RPMI8226 (cell line): ENCODE data around the gene LGSN.
"Not testable (repeated sequence)": the region's sequence is repeated elsewhere in the genome, so short reads cannot be mapped to it uniquely, and the experiment has no call there.

Source experiments
- DNase-seq: peaks from one replicate; pipeline ENCODE4 v3.0.0-alpha.2; 2015

LGSN gene, protein sequence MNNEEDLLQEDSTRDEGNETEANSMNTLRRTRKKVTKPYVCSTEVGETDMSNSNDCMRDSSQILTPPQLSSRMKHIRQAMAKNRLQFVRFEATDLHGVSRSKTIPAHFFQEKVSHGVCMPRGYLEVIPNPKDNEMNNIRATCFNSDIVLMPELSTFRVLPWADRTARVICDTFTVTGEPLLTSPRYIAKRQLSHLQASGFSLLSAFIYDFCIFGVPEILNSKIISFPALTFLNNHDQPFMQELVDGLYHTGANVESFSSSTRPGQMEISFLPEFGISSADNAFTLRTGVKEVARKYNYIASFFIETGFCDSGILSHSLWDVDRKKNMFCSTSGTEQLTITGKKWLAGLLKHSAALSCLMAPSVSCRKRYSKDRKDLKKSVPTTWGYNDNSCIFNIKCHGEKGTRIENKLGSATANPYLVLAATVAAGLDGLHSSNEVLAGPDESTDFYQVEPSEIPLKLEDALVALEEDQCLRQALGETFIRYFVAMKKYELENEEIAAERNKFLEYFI

DNA sequence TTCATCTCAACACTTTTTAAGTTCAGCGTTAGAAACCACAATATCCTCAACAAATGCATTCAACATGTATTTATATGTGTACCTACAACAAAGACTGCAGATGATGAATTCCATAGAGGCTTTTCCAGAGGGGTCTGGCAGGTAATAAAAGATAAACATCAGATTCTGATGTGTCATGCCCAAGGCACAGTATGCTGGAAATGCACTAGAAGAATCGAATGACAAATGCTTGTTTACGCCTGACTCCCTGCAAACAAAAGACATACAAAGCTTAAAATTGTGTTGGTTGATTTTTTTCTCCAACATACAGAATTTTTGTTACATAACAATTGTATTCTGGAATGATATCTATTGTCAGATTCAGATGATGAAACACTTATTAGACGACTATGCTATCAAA lies at the start of gene LGSN:
LGSN (minus strand) TSS at position 45 of the 400 bp plus-strand sequence; CDS start at position 5, 40 bp downstream.
- no peak for DNase-seq

DNA sequence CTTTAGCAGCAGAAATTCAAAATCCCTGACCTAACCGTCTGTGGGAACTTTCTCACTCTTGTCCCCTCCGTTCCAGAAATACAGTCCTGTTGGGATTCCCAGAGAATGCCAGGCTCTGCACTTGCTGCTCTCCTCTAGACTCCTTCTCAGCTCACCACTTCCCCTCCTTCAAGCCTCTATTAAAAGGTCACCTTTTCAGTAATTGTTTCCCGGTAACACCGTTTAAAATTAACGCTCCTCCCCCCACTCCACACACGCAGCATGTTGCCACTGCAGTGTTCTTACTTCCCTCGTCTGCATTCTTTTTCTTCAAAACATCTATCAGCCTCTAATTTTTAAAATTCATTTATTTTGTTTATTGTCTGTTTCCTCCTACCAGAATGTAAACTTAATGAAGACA lies 48.6 kb upstream of the LGSN start:
- DNase-seq = no peak

DNA sequence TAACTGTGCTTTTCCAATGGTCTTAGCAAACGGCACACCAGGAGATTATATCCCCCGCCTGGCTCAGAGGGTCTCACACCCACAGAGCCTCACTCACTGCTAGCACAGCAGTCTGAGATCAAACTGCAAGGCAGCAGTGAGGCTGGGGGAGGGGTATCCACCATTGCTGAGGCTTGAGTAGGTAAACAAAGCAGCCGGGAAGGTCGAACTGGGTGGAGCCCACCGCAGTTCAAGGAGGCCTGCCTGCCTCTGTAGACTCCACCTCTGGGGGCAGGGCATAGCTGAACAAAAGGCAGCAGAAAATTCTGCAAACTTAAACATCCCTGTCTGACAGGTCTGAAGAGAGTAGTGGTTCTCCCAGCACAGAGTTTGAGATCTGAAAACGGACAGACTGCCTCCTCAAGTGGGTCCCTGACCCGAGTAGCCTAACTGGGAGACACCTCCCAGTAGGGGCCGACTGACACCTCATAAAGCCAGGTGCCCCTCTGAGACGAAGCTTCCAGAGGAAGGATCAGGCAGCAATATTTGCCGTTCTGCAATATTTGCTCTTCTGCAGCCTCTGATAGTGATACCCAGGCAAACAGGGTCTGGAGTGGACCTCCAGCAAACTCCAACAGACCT lies 42.8 kb upstream of the LGSN start:
- DNase-seq = not testable (repeated sequence)

DNA sequence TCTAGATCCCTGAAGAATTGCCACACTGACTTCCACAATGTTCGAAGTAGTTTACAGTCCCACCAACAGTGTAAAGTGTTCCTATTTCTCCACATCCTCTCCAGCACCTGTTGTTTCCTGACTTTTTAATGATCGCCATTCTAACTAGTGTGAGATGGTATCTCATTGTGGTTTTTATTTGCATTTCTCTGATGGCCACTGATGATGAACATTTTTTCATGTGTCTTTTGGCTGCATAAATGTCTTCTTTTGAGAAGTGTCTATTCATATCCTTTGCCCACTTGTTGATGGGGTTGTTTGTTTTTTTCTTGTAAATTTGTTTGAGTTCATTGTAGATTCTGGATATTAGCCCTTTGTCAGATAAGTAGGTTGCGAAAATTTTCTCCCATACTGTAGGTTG lies 37.6 kb upstream of the LGSN start:
- DNase-seq = not testable (repeated sequence)

DNA sequence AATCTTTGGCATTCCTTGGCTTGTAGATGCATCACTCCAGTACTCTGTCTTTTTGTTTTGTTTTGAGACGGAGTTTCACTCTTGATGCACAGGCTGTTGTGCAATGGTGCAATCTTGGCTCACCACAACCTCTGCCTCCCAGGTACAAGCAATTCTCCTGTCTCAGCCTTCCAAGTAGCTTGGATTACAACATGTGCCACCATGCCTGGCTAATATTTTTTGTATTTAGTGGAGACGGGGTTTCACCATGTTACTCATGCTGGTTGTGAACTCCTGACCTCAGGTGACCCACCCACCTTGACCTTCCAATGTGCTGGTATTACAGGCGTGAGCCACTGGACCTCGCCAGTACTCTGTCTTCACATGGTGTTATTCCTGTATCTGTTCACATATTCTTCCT lies 35.8 kb upstream of the LGSN start:
- DNase-seq = no peak

DNA sequence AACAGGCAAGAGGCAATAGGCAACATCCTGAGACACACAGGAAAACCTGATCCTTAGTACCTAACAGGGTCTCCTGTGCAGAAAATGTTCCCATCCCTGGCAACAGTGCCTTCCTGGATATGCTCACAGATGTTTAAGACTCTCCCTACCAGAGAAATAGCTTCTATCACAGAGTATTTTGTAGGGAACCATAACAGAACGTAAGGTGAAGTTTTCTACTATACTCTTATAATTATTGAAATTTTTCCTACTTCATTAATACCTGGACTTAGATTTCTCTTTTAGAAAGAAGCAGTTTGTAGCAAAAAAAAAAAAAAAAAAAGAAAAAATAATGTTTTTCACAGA lies 33.5 kb upstream of the LGSN start:
- no peak for DNase-seq

DNA sequence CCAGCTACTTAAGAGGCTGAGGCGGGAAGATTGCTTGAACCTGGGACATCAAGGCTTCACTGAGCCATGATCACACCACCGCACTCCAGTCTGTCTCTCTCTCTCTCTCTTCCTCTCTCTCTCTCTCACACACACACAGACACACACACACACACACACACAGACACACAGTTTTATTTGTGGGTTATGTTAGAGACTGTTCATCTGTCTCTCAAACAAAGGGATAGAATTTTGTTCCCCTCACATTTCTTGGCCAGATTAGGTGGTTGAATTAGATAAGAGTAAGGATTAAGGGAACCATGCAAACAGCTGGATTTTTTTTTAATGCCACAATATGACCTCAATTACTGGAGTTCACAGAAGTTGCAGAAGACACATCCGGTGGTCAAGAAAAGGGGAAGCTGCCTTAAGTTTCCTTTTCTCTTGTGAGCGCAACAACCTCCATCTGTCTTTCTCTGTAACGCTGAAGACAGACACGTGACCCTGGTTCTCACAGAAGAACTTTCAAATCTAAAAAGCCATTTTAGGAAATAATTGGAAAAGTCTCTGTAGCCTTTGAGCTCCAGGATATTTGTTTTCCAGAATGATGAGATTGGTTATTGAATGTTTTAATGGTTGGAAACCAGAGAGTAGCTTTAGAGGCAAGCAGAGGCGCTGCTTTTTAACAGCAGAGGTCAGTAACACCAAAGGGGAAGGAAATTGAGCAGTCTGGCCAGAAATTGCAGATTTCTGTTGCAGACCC lies 32.9 kb upstream of the LGSN start:
- peak; percentile 74 for DNase-seq

DNA sequence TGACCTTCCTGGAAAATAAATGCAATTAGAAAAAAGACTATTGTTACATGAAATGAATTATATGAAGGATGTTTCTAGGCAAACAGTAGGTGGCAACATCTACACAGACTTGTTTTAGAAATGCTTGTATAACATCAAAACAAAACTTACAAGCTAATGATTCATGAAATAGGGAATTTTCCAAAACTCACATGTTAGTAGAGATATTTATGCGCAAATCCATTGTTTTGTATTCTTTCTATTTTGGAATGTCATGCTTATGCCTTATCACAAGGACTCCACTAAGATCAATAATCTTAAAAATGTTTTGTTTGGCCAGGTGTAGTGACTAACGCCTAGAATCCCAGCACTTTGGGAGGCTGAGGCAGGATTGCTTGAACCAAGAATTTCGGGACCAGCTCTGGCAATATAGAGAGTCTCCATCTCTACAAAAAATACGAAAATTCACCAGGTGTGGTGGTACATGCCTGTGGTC lies 32.3 kb upstream of the LGSN start:
- peak; percentile 9 for DNase-seq

DNA sequence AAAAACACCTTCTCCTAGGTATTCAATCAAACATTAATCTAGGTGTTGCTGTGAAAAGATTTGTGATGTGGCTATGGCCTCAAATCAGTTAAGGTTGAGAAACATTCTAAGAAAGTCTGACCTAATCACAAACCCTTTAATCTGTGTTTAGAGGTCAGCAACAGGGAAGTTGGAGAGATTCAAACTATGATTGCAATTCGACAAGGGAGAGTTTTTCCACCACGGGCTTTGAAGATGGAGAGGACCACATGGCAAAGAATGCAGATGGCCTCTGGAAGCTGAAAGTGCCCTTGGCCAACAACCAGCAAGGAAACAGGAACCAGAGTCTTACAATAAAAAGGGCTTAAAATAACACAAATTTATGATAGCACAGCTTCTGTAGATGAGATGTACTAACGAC lies 29.6 kb upstream of the LGSN start:
- DNase-seq = no peak

DNA sequence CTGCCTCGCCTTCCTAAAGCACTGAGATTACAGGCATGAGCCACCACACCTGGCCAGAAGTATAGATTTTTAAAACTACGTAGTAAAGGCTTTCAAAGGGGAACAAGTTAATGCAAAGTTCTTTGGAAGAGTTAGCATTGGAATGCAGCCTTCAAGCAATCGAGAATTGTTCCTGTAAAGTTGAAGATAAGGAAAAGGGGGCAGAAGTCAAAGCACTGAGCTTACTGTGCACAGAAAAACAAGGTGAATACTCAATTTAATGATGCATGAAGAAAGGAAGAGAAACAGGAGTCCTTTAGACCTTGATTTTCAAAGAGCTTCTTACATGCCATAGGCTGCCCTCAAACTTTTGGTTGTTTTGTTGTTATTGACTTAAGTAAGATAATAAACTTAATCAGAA lies 29.1 kb upstream of the LGSN start:
- no peak for DNase-seq

DNA sequence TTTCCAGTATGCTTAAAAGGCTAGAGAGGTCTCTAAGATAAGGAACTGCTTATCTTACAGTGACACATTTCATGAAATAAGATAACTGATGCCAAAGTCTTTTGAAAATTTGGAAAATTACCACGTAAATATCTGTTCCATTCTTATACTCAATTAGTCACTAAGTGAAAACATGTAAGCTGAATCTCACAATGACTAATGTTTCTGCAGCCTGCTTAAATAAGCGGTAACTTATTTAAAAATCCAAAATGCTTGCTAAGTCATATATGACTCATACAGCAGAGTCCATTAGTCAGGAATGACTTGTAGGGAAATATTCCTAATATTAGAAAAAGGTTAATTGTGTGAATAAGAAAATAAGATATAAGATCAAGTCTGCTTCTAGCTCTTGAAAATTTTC lies 27.8 kb upstream of the LGSN start:
- DNase-seq = no peak

DNA sequence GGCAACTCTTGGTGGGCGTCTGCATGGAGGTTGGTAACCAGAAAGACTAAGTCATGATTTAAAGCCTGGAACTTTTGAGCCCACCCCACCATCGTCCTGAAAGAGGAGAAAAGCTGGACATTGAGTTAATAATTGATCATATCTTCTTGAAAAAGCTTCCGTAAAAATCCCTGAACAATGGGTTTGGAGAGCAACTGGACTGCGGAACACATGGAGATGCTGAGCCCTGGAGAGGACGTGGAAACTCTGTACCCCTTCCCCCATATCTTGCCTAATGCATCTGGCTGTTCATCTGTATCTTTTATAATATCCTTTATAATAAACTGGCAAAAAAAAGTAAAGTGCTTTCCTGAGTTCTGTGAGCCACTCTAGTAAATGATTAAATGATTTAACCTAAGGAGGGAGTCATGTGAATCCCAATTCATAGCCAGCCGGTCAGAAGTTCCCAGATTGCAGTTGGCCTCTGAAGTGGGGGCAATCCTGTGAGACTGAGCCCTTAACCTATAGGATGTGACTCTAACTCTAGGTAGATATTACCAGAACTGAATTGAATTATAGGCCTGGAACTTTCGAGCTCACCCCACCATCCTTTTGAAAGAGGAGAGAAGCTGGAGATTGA lies 26.5 kb upstream of the LGSN start:
- DNase-seq = no peak

DNA sequence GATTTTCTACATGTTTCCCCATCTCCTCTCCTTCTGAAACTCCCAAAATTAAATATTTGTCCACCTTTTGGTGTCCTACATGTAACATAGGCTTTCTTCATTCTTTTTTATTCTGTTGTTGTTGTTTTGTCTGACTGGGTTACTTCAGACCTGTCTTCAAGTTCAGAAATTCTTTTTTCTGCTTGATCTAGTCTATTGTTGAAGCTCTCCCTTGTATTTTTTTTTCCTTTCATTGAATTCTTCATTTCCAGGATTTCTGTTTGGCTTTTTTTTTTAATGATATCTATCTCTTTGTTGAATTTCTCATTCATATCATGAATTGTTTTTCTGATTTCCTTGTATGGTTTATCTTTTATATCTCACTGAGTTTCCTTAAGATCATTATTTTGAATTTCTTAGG lies 20.6 kb upstream of the LGSN start:
- DNase-seq = no peak

DNA sequence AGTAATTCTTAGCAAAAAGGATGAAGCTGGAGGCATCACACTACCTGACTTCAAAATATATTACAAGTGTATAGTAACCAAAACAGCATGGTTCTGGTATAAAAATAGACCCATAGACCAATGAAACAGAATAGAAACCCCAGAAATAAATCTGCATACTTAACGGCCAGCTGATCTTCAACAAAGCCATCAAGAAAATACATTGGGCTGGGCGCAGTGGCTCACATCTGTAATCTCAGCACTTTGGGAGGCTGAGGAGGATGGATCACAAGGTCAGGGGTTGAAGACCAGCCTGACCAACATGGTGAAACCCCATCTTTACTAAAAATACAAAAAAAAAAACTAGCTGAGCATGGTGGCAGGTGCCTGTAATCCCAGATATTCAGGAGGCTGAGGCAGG lies 14.9 kb upstream of the LGSN start:
- DNase-seq = not testable (repeated sequence)

DNA sequence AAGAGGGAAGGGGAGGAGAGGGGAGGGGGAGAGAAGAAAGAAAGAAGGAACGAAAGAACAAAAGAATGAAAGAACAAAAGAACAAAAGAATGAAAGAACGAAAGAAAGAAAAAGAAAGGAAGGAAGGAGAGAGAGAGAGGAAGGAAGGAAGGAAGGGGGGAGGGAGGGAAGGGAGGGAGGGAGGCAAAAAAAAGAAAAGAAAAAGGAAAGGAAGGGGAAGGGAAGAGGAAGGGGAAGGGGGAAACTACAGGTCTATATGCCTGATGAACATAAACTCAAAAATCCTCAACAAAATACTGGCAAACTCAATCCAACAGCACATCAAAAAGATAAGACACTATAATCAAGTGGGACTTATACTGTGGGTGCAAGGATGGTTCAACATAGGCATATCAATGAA lies 13.7 kb upstream of the LGSN start:
- DNase-seq = no peak

DNA sequence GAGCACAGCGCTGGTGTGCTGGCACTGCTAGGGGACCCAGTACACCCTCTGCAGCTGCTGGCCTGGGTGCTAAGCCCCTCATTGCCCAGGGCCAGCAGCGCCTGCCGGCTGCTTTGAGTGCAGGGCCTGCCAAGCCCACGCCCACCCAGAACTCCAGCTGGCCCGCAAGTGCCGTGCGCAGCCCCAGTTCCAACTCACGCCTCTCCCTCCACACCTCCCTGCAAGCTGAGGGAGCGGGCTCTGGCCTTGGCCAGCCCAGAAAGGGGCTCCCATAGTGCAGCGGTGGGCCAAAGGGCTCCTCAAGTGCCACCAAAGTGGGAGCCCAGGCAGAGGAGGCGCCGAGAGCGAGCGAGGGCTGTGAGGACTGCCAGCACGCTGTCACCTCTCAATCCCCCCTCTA lies 6.8 kb upstream of the LGSN start:
- not testable (repeated sequence) for DNase-seq

DNA sequence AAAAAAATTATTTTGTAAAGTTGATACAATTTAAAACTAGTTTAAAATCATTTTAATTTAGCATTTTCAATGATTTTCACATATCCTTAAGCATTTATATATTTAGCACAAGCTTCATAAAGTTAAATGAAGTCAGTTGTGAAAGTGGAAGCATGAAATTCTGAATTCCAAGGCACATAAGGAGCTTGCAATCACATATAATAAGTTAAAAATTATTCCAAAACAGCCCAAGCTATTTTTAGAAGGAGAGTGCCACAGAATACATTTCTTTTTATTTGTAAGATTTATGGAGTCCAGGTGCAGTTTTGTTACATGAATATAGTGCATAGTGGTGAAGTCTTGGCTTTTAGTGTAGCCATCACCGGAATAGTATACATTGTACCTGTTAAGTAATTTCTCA lies 3.2 kb upstream of the LGSN start:
- no peak for DNase-seq

DNA sequence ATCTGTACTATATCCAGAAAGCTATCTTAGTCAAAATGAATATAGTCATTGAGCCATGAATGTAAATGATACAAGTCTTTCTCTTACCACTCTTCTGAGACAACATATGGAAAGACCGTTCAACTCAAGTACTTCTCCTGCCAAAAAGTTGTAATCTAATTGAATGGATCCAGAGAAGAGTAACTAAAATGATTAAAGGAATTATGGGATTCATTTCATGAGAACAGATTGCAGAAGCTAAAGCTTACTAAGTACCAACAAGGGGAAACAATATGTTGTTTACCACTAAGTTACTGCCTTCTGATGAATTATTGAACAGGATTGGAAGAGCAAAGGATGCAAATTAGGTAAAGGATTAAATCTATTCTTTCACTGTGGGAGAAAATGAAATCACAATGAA lies 2.0 kb upstream of the LGSN start:
- DNase-seq = no peak

DNA sequence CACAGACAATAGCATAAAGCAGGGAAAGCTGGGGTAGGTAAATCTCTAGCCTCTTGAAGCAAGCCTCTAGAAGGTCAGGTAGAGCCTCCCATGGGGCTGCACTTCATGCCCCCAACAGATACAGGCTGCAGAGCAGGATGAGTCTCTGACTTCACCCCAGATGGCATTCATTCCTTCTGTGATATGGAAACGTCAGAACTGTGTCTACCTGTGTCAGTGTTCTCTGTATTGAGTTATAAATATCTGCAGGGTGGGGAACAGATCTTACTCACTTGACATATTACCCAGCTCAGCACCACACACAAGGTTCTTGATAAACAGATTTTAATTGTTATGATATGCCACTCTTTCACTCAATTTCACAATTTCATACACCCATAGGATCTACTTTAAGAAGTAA lies 2.1 kb downstream of the LGSN start:
- no peak for DNase-seq

DNA sequence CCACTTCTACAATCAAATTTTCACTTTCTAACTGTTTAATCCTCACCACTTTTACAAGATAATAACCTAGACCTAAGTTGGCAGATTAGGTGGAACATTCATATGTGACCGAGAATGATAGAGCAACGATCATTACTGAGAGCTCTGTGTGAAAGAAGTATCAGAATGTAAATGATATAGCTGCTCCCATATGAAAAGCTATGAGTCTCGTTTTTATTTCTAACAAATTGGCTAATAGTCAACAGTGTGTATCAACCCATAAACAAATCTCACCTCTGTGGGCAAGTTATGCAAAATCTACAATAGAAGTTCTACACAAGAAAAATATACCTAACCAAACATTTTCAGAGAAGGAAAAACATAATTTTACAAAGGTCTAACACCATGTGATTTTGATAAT lies 3.7 kb downstream of the LGSN start:
- no peak for DNase-seq

DNA sequence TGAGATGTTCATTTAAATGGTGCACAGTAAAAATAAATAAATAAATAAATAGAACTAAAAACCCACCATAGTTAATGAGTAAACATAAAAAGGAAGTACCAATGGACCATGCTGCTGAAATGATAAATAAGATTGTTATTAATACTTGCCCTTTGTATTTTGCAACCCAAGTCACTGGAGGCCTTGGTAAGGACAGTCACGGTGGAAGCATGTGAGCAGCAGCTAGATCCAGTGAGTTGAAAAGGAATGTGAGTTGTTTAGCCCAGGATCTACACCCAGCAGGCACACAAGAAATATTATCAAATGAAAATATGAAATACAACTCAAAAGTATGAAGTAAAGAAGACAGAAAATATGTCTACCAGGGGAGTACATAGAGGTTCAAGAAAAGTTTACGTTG lies 6.7 kb downstream of the LGSN start:
- no peak for DNase-seq

DNA sequence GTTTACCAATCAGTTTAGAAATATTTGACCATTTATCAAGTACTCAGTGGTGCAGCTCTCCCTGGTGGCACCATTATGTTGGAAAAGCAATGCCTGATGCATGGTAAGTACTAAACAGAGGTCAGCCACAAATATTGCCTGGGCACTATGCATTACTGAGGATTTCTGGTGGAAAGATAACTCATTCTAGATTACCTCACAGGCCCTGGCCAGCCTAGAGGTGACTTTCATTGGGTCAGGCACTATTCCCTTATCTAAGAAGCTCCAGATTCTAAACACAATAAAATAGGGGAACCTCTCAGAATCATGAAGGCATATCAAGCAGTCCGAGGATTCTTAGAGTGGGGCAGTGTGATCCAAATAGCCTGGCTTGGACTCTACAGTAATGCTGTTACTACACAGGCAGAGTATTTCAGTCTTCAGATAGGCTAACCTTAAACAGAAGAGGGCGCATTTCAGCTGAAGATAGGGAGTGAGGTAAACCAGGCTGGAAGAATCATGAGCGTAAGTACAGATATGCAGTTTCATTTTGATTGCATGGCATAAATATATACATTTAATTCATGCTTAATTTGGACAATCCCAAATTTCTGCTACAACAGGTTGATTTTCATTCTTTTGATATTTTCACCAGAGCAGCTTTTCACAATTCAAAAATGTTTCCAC lies 12.1 kb downstream of the LGSN start:
- DNase-seq = peak; percentile 48

DNA sequence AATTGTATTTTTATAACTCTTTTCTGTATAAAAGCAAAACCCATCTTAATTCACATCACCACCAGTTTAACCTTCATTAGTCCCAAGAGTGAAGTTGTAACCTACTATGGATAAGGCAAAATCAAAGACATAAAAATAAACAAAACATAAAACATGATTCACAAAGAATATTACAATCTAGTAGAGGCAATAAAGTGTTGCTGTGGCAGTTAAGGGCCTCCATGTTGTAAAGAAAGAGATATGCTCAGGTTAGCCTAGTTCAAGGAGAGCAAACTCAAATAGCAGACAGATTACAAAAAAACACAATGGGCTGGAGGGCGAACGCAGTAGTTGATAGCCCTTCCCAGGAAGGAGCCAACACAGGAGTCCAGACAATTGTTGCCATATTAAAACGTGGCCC lies 13.4 kb downstream of the LGSN start:
- DNase-seq = no peak
